Ishikawa (cell line): Measurements from ENCODE around the gene DMBX1.

Experiments
- CEBPB ChIP-seq: IDR thresholded peaks from 2 replicates; pipeline ENCODE4 v1.6.1; 2012
- CREB1 ChIP-seq: IDR thresholded peaks from 2 replicates; pipeline ENCODE4 v1.6.1; 2012; ENCODE audit warnings: low read depth
- EGR1 ChIP-seq: IDR thresholded peaks from 2 replicates; pipeline ENCODE4 v1.6.1; 2012
- EP300 ChIP-seq: IDR thresholded peaks from 2 replicates; pipeline ENCODE4 v1.6.1; 2012; ENCODE audit warnings: borderline replicate concordance
- FOXM1 ChIP-seq: IDR thresholded peaks from 2 replicates; pipeline ENCODE4 v1.6.1; 2012; ENCODE audit warnings: low read depth, borderline replicate concordance
- NFIC ChIP-seq: IDR thresholded peaks from 2 replicates; pipeline ENCODE4 v1.6.1; 2012
- RAD21 ChIP-seq: IDR thresholded peaks from 2 replicates; pipeline ENCODE4 v1.6.1; 2012; ENCODE audit warnings: low read depth
- TAF1 ChIP-seq: IDR thresholded peaks from 2 replicates; pipeline ENCODE4 v1.6.1; 2012; ENCODE audit warnings: low read depth, mild to moderate bottlenecking
- TCF12 ChIP-seq: IDR thresholded peaks from 2 replicates; pipeline ENCODE4 v1.6.1; 2012; ENCODE audit warnings: low read depth
- TEAD4 ChIP-seq: IDR thresholded peaks from 2 replicates; pipeline ENCODE4 v1.6.1; 2012
- USF1 ChIP-seq: IDR thresholded peaks from 2 replicates; pipeline ENCODE4 v1.6.1; 2012
- YY1 ChIP-seq: IDR thresholded peaks from 2 replicates; pipeline ENCODE4 v1.6.1; 2012; ENCODE audit warnings: low read depth
- ZBTB7A ChIP-seq: IDR thresholded peaks from 2 replicates; pipeline ENCODE4 v1.6.1; 2012; ENCODE audit warnings: low read depth
- TF ChIP-seq, protein P1 (sequence below): IDR thresholded peaks from 2 replicates; pipeline ENCODE4 v1.6.1; 2012
- TF ChIP-seq, protein P2 (sequence below): IDR thresholded peaks from 2 replicates; pipeline ENCODE4 v1.6.1; 2012; ENCODE audit warnings: low read depth, mild to moderate bottlenecking

DMBX1 gene

DNA sequence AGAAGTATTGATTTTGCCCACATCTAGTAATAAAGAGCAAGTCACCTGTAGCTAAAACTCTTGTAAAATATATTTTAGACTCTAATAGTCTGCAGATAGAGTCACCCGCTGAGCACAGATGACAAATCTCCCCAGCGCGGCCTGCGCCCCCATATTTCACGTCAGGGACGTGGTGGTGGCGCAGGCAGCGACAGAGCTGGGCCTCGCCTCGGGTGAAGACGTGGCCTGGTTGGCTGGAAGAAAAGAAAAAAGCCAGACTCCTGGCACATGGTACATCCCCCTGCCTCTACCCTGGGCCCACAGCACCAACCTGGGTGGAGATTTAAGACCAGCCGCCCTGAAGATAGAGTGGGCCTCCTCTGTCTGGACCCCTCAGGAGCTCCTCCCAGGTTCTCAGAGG is 6.0 kb upstream of the DMBX1 start:
- no peak for TF ChIP-seq EGR1
- TF ChIP-seq, protein P1, sequence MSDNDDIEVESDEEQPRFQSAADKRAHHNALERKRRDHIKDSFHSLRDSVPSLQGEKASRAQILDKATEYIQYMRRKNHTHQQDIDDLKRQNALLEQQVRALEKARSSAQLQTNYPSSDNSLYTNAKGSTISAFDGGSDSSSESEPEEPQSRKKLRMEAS, result no peak
- no peak for TF ChIP-seq CREB1
- no peak for TF ChIP-seq EP300
- TF ChIP-seq TAF1, result no peak
- TF ChIP-seq, protein P2, sequence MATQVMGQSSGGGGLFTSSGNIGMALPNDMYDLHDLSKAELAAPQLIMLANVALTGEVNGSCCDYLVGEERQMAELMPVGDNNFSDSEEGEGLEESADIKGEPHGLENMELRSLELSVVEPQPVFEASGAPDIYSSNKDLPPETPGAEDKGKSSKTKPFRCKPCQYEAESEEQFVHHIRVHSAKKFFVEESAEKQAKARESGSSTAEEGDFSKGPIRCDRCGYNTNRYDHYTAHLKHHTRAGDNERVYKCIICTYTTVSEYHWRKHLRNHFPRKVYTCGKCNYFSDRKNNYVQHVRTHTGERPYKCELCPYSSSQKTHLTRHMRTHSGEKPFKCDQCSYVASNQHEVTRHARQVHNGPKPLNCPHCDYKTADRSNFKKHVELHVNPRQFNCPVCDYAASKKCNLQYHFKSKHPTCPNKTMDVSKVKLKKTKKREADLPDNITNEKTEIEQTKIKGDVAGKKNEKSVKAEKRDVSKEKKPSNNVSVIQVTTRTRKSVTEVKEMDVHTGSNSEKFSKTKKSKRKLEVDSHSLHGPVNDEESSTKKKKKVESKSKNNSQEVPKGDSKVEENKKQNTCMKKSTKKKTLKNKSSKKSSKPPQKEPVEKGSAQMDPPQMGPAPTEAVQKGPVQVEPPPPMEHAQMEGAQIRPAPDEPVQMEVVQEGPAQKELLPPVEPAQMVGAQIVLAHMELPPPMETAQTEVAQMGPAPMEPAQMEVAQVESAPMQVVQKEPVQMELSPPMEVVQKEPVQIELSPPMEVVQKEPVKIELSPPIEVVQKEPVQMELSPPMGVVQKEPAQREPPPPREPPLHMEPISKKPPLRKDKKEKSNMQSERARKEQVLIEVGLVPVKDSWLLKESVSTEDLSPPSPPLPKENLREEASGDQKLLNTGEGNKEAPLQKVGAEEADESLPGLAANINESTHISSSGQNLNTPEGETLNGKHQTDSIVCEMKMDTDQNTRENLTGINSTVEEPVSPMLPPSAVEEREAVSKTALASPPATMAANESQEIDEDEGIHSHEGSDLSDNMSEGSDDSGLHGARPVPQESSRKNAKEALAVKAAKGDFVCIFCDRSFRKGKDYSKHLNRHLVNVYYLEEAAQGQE, result no peak
- TF ChIP-seq CEBPB, result no peak
- TF ChIP-seq YY1, result no peak
- no peak for TF ChIP-seq RAD21
- no peak for TF ChIP-seq TEAD4
- no peak for TF ChIP-seq NFIC
- no peak for TF ChIP-seq FOXM1
- TF ChIP-seq USF1, result no peak

DNA sequence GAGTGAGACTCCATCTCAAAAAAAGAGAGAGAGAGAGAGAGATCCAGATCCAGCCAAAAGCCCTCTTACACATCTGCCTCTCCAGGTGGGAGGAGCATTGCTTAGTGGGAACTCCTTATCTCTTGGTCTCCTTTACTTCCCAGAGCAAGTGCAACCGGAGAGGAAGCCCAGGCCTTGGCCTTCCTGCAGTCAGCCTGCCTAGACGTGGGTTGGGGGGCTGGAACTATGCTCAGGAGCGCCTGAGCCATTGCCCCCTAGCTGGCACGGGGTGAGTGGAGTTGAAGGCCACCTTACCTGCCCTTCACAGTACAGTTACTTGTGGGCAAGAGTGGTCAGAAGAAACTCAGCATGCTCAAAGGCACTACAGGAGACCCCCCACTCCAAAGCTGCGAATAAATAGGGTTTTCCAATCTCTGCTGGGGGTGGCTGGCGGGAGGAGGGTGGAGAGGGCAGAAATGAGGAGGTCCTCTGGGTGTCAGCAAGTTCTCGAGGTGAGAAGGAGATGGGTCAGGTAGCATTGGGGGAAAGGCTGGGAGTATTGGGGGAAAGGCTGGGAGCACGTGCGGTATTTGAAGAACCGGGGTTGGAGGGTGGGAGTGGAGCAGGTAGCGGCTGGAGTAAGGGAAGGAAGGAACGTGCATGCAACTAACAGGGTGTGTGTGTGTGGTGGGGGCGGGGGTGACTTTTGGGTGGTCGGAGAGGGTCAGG is 4.7 kb upstream of the DMBX1 start:
- TF ChIP-seq CEBPB (no peak), TAF1 (no peak), CREB1 (no peak), NFIC (no peak), USF1 (no peak), TCF12 (no peak), EP300 (no peak), ZBTB7A (no peak)
- TF ChIP-seq, protein P1, result no peak
- TF ChIP-seq, protein P2, result no peak

DNA sequence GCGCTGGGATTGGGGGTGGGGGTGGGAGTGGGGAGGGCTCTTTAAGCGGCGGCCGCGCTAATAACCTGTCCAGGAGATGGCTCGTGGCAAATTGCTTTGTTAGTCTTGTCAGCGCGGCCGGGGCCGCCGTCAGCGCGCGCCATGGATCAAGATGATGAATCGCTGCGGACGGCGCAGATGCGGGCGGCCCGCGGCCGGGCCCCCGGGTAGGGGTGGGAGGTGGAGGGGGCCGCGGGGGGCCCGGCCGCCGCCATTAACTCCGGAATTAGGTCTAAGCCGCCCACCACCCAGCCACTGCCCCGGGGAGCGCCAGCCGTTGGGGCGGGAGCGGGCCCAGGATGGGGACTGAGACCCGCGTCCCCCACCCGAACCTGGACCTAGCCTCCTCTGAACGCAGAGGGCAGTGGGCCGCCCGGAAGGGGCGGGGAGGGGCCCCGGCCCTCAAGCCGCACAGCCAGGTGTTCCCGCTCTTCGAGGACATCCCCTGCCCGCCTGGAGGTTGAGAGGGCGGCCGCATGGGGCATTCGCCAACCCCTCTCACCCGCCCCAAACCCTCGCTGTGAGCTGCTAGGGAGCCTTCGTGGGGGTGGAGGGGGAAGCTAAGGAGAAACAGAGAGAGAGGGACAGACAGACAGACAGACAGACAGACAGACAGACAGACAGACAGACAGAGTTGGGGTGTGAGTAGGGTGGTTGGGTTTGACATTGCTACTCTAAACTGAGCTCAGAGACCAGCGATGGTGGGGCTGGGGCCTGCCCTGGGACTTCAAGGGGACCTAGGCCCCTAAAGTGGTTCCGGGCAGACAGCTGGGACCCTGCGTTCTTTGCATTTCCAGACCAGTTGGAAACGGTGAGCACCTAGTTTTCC is 3.8 kb upstream of the DMBX1 start:
- TF ChIP-seq TAF1 (no peak), RAD21 (no peak), FOXM1 (no peak), CREB1 (no peak), YY1 (no peak), EGR1 (no peak), USF1 (no peak), ZBTB7A (no peak), NFIC (no peak), CEBPB (no peak), EP300 (no peak), TEAD4 (no peak), TCF12 (no peak)
- TF ChIP-seq, protein P2, result no peak
- TF ChIP-seq, protein P1, result no peak
